Osteocyte (in vitro differentiated cells): ENCODE data around the gene NRGN. TPM values are rescaled to one million over a fixed set of nuclear protein-coding genes. Genes with fewer than 3 reads are reported as not detected.

Experiments used
- DNase-seq: peaks from one replicate; pipeline ENCODE4 v3.0.0; 2021; ENCODE audit warnings: mixed read lengths; ENCODE audit not compliant: unreplicated experiment; ENCODE audit errors: extremely low spot score
- H3K27ac Mint-ChIP-seq: one replicate; pipeline ENCODE4 v1.8.0; 2021; ENCODE audit warnings: mild to moderate bottlenecking, mixed read lengths; ENCODE audit not compliant: unreplicated experiment
- H3K27me3 Mint-ChIP-seq: one replicate; pipeline ENCODE4 v1.8.0; 2021; ENCODE audit warnings: mixed read lengths; ENCODE audit not compliant: unreplicated experiment
- H3K36me3 Mint-ChIP-seq: one replicate; pipeline ENCODE4 v1.8.0; 2021; ENCODE audit warnings: mixed read lengths; ENCODE audit not compliant: unreplicated experiment
- H3K4me1 Mint-ChIP-seq: one replicate; pipeline ENCODE4 v1.8.0; 2021; ENCODE audit warnings: mixed read lengths; ENCODE audit not compliant: unreplicated experiment
- H3K4me3 Mint-ChIP-seq: one replicate; pipeline ENCODE4 v1.8.0; 2021; ENCODE audit warnings: mild to moderate bottlenecking, moderate library complexity, mixed read lengths; ENCODE audit not compliant: unreplicated experiment
- H3K9me3 Mint-ChIP-seq: one replicate; pipeline ENCODE4 v1.8.0; 2021; ENCODE audit warnings: mixed read lengths; ENCODE audit not compliant: unreplicated experiment
- total RNA-seq: library from RNA; stranded (reverse); gene quantifications from 2 replicates; pipeline ENCODE4 v1.2.1, GENCODE V29; 2021
- TF ChIP-seq, protein P1 (sequence below): fragments of 200-600 bp; sonication (generic); IDR thresholded peaks from 2 replicates; pipeline ENCODE4 v1.5.0; 2021; ENCODE audit warnings: antibody characterized with exemption, mild to moderate bottlenecking, moderate library complexity

NRGN gene
- total RNA-seq, 1 donor from 2014 or later = 0.97 TPM

DNA sequence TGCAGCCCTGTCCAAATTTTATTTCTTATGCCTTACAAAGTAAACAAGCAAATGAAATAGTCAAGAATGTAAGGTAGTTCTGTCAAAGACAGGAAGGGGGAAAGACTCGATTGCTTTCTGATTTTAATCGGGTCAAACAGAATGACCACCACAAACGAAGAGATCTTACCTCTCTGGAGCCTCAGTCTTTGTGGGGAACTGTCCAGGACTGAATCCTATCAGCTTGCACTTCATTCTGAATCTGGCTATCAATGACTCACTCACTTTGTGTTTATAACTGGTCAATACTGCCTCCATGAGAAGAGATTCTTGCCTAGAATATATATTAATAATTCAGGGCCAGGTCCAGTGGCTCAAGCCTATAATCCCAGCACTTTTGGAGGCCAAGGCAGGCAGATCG, 43.3 kb downstream of the NRGN start:
- Mint-ChIP-seq H3K4me1 (no peaks in the 10 kb centered on the region), H3K9me3 (no peaks in the 10 kb centered on the region), H3K27ac (no peak overlapping the region), H3K4me3 (no peak overlapping the region), H3K27me3 (no peaks in the 10 kb centered on the region), H3K36me3 (peaks cover 1% of the 10 kb centered on the region)
- TF ChIP-seq, protein P1, sequence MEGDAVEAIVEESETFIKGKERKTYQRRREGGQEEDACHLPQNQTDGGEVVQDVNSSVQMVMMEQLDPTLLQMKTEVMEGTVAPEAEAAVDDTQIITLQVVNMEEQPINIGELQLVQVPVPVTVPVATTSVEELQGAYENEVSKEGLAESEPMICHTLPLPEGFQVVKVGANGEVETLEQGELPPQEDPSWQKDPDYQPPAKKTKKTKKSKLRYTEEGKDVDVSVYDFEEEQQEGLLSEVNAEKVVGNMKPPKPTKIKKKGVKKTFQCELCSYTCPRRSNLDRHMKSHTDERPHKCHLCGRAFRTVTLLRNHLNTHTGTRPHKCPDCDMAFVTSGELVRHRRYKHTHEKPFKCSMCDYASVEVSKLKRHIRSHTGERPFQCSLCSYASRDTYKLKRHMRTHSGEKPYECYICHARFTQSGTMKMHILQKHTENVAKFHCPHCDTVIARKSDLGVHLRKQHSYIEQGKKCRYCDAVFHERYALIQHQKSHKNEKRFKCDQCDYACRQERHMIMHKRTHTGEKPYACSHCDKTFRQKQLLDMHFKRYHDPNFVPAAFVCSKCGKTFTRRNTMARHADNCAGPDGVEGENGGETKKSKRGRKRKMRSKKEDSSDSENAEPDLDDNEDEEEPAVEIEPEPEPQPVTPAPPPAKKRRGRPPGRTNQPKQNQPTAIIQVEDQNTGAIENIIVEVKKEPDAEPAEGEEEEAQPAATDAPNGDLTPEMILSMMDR = no peak
- DNase-seq = no peak

DNA sequence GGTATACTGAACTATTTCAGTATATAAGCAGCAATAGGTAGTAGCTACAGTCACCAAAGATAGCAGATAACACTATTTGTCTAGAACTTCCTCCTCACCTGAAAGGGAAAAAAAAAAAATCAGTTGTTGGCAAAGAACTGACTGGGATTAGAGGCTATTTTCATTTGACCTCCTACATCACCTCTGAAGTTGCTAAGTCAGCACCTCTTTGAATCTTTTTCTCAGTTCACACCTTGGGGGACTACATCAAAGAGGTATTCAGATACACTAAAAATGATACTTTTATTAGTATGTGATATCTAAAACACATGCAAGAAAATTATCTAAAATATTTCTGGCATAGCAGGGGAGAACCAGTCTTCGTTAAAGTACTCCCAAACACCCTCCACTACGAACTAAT, 44.3 kb downstream of the NRGN start:
- no peaks in the 10 kb centered on the region for H3K36me3 Mint-ChIP-seq
- TF ChIP-seq, protein P1 = no peak
- no peaks in the 10 kb centered on the region for H3K9me3 Mint-ChIP-seq

DNA sequence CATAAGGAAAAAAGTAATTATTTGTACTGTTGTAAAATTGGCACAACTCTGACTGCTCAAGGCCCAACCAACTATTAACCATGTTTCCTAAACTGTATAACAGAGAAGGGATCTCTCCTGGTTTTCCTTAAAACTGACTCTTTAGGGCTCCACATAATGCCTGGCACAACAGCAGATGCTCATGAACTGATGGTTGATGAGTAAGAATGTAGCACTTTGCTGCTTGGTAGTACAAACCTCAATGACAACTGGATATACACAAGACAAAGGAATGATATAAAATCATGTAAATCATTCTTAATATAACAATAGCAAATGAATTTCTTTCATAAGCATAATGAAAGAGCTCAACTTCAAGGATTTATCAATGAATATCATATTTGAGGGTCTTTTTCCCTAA, 48.8 kb downstream of the NRGN start:
- H3K9me3 Mint-ChIP-seq = no peaks in the 10 kb centered on the region
- no peak overlapping the region for H3K27ac Mint-ChIP-seq
- H3K4me1 Mint-ChIP-seq = peaks cover 9% of the 10 kb centered on the region
- TF ChIP-seq, protein P1 = no peak
- DNase-seq = no peak
- H3K27me3 Mint-ChIP-seq = no peaks in the 10 kb centered on the region
- no peak overlapping the region for H3K4me3 Mint-ChIP-seq
- H3K36me3 Mint-ChIP-seq = no peaks in the 10 kb centered on the region

More for the DNA sequence above, 44.3 kb downstream of the NRGN start:
- no peaks in the 10 kb centered on the region for H3K27me3 Mint-ChIP-seq
- no peaks in the 10 kb centered on the region for H3K4me1 Mint-ChIP-seq
- no peak overlapping the region for H3K27ac Mint-ChIP-seq
- no peak overlapping the region for H3K4me3 Mint-ChIP-seq
- no peak for DNase-seq

DNA sequence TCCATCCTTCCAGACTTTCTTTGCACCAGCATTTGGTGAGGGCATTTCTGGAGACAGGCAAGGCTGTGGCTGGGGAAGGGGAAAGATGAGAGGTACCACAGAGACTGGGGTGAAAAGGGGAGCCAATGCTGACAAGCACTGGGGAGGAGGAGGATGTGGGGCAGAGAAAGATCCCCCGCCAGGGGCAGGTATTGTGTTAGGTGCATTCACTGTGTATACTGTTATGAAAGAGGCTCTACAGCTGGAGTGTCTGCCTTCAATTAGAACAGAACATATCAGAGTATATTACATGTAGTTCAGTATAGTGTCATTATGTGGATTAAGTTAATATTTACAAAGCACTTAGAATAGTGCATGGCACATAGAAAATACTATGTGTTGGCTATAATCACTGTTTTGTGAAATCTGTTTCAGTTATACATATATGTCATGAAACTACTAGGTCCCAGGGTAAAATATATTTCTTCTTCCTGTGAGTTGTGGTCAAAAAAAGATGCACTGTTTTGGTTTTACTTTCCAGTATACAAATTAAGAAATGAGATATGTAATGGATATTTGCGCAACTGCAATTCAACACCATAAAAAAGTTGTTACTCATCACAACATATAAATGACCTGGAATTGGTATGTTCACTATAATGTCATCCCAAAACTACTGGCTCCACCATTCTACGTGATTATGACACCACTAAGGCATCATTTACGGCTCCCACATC, 52.0 kb downstream of the NRGN start:
- TF ChIP-seq, protein P1 = no peak
- H3K27me3 Mint-ChIP-seq = no peaks in the 10 kb centered on the region
- H3K9me3 Mint-ChIP-seq = no peaks in the 10 kb centered on the region
- no peak overlapping the region for H3K27ac Mint-ChIP-seq
- no peak overlapping the region for H3K4me3 Mint-ChIP-seq
- no peaks in the 10 kb centered on the region for H3K36me3 Mint-ChIP-seq
- peaks cover 9% of the 10 kb centered on the region for H3K4me1 Mint-ChIP-seq
- no peak for DNase-seq

DNA sequence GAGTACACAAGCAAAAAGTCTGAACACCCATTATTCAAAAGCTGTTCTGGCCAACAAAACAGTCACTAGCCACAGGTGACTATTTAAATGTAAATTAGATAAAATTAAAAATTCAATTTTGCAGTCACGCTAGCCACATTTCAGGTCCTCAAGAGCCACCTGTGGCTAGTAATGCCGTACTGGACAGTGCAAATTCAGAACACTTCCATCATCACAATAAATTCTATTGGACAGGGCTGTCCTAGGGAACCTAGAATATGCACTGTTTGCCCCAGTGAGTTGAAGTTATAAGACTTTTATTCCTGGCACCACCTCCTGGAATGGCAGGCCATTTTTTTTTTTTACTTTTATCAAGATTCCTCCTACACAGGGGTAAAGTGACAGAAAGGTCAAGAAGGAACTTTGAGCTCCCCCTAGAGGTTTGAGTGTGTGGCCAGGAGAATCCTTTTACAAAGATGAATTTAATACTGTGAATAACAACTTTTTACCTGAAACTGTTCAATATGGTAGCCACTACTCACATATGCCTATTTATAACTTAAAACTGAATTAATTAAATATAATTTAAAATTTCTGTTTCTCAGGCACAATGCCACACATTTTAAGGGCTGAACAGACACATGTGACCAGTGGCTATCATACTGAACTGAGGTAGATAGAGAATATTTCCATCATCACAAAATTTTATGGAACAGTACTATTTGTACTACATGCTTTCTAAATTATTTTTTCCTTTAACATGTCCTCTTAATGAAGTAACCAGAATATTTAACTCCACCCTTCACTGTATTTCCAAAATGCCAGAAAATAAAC, 53.9 kb downstream of the NRGN start:
- Mint-ChIP-seq H3K27ac (no peak overlapping the region), H3K9me3 (no peaks in the 10 kb centered on the region), H3K27me3 (no peaks in the 10 kb centered on the region), H3K4me1 (peaks cover 21% of the 10 kb centered on the region), H3K36me3 (no peaks in the 10 kb centered on the region), H3K4me3 (no peak overlapping the region)
- TF ChIP-seq, protein P1 = peak; percentile 69
- DNase-seq = no peak
